Measurements from ENCODE around the gene STEAP3.

Gene STEAP3

DNA sequence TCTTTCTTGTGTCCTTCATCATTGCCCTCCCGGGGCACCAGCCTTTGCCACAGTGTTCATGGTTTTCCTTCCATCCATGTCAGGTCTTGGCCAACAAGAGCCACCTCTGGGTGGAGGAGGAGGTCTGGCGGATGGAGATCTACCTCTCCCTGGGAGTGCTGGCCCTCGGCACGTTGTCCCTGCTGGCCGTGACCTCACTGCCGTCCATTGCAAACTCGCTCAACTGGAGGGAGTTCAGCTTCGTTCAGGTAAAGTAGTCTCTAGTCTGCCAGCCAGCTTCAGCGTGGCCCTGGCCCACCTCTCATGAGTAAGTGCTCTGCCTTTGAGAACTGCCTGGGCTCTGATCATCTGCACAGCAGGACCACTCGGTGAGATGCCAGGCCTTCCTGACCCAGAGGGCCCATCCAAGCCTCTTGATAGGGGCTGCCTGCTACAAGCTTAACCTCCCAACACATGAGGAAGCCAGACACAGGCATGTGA is 31.0 kb downstream of the STEAP3 start:
- TF ChIP-seq REST (IDR thresholded peaks at IDR 0.05; ENCODE audit: insufficient read depth in 1 of 2, low read depth in 2 of 2, low read length in 2 of 2) = no peak
- no peak for TF ChIP-seq POLR2AphosphoS5 (IDR thresholded peaks at IDR 0.05; ENCODE audit: low read depth, low read length)
- TF ChIP-seq TAF1 (IDR thresholded peaks at IDR 0.05; ENCODE audit: borderline replicate concordance, insufficient read depth, low read length) = no peak
- no peak for TF ChIP-seq SIN3A (IDR thresholded peaks at IDR 0.05; ENCODE audit: borderline replicate concordance, insufficient read depth, low read length)
- TF ChIP-seq FOXP2 (optimal IDR thresholded peaks at IDR 0.05; ENCODE audit: borderline replicate concordance, extremely low read depth, extremely low read length, insufficient read depth) = no peak

GRCh38 chr2:119255760-119256581 is 32.3 kb downstream of the STEAP3 start:
- TF ChIP-seq REST (IDR thresholded peaks at IDR 0.05; ENCODE audit: insufficient read depth in 1 of 2, low read depth in 2 of 2, low read length in 2 of 2) (0 out of 4 replicates have a peak, but pooled peaks of 1 of the 2 experiments have one; percentile 31), SIN3A (IDR thresholded peaks at IDR 0.05; ENCODE audit: borderline replicate concordance, insufficient read depth, low read length) (peak; percentile 60; the same call in 1 of the 2 replicates), FOXP2 (optimal IDR thresholded peaks at IDR 0.05; ENCODE audit: borderline replicate concordance, extremely low read depth, extremely low read length, insufficient read depth) (peak; percentile 91), TAF1 (IDR thresholded peaks at IDR 0.05; ENCODE audit: borderline replicate concordance, insufficient read depth, low read length) (no peak), POLR2AphosphoS5 (IDR thresholded peaks at IDR 0.05; ENCODE audit: low read depth, low read length) (no peak)

DNA sequence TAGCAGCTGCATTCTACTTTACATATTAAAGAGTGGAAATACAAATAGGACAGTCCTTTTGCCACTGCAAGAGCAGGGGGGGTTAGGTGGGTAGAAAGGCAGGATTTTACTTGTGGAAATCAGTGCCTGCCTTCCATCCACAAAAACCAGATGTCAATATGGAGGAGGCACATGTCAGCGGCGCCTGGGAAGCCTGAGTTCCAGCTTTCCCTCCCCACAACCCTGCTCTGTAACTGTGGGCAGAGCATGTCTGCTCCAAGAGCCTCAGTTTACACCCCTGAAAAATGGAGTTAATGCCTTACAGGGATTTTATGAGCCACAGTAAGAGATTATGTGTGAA is 32.9 kb downstream of the STEAP3 start:
- TF ChIP-seq POLR2AphosphoS5 (IDR thresholded peaks at IDR 0.05; ENCODE audit: low read depth, low read length) (no peak), SIN3A (IDR thresholded peaks at IDR 0.05; ENCODE audit: borderline replicate concordance, insufficient read depth, low read length) (no peak), FOXP2 (optimal IDR thresholded peaks at IDR 0.05; ENCODE audit: borderline replicate concordance, extremely low read depth, extremely low read length, insufficient read depth) (no peak), TAF1 (IDR thresholded peaks at IDR 0.05; ENCODE audit: borderline replicate concordance, insufficient read depth, low read length) (no peak), REST (IDR thresholded peaks at IDR 0.05; ENCODE audit: insufficient read depth in 1 of 2, low read depth in 2 of 2, low read length in 2 of 2) (no peak)

DNA sequence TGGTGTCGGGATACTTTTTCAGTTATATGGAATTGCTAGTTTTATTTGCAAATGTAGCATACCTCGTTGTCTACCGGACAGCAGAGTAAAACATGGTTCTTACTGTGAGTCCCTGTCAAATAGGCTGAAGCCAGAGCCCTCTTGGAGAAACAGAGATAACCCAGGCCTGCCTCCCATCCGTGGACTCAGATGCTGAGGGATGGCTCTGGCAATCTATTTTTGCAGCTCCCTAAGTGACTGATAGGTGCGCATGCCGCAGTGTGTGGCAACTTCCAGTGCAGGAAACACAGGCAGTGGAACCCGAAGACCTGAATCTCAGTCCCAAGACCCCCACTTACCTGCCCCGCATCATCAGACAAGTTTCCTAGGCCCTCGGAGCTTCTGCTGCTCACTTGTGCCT is 33.6 kb downstream of the STEAP3 start:
- TF ChIP-seq REST (IDR thresholded peaks at IDR 0.05; ENCODE audit: insufficient read depth in 1 of 2, low read depth in 2 of 2, low read length in 2 of 2) = no peak
- no peak for TF ChIP-seq FOXP2 (optimal IDR thresholded peaks at IDR 0.05; ENCODE audit: borderline replicate concordance, extremely low read depth, extremely low read length, insufficient read depth)
- no peak for TF ChIP-seq TAF1 (IDR thresholded peaks at IDR 0.05; ENCODE audit: borderline replicate concordance, insufficient read depth, low read length)
- no peak for TF ChIP-seq SIN3A (IDR thresholded peaks at IDR 0.05; ENCODE audit: borderline replicate concordance, insufficient read depth, low read length)
- no peak for TF ChIP-seq POLR2AphosphoS5 (IDR thresholded peaks at IDR 0.05; ENCODE audit: low read depth, low read length)

Measured in PFSK-1 (cell line).